HG02938 (cell line): ENCODE data around the gene PMM2.

ENCODE experiments used
- ATAC-seq: cut with Tn5 transposase; IDR thresholded peaks from one replicate; pipeline ENCODE4 v1.9.1; 2021; ENCODE audit warnings: mild to moderate bottlenecking, moderate library complexity; ENCODE audit not compliant: unreplicated experiment

Gene PMM2

GRCh38 chr16:8849411-8850011 lies 51.9 kb downstream of the PMM2 start:
- no peak for ATAC-seq

- no peak for ATAC-seq
Observed at GRCh38 chr16:8850279-8850885, 52.7 kb downstream of the PMM2 start.

- no peak for ATAC-seq
Observed at GRCh38 chr16:8851761-8852403, 54.2 kb downstream of the PMM2 start.

GRCh38 chr16:8852534-8852933 lies 54.9 kb downstream of the PMM2 start:
- ATAC-seq: no peak

- ATAC-seq: no peak
Observed at GRCh38 chr16:8853150-8853549, 55.5 kb downstream of the PMM2 start.

GRCh38 chr16:8853611-8854010 lies 56.0 kb downstream of the PMM2 start:
- ATAC-seq: no peak

GRCh38 chr16:8854298-8854948 lies 56.8 kb downstream of the PMM2 start:
- no peak for ATAC-seq

- no peak for ATAC-seq
Observed at GRCh38 chr16:8855051-8855786, 57.6 kb downstream of the PMM2 start.

GRCh38 chr16:8855972-8856371 lies 58.3 kb downstream of the PMM2 start:
- ATAC-seq: no peak

- no peak for ATAC-seq
Observed at GRCh38 chr16:8858994-8859912, 61.6 kb downstream of the PMM2 start.

GRCh38 chr16:8859913-8860881 lies 62.6 kb downstream of the PMM2 start:
- no peak for ATAC-seq

- no peak for ATAC-seq
Observed at GRCh38 chr16:8861563-8862308, 64.1 kb downstream of the PMM2 start.

- ATAC-seq: no peak
Observed at GRCh38 chr16:8862309-8863130, 64.9 kb downstream of the PMM2 start.

- ATAC-seq: no peak
Observed at GRCh38 chr16:8863594-8864424, 66.2 kb downstream of the PMM2 start.

- no peak for ATAC-seq
Observed at GRCh38 chr16:8864480-8865110, 67.0 kb downstream of the PMM2 start.
